Breast epithelium (tissue), 3 donors: ENCODE results near the gene SLC39A8.

ENCODE experiments used
- POLR2A ChIP-seq: fragments of 450-650 bp; IDR thresholded peaks from one replicate; pipeline ENCODE4 v1.6.1; 2016; ENCODE audit warnings: antibody characterized with exemption, mild to moderate bottlenecking, moderate library complexity
- TF ChIP-seq, protein P1 (sequence below), 3 donors: fragments of 450-650 bp; IDR thresholded peaks; one replicate each; pipeline ENCODE4 v1.5.1; 2016 to 2017; ENCODE audit warnings: antibody characterized with exemption in 3 of 3, mild to moderate bottlenecking in 3 of 3, moderate library complexity in 3 of 3

DNA sequence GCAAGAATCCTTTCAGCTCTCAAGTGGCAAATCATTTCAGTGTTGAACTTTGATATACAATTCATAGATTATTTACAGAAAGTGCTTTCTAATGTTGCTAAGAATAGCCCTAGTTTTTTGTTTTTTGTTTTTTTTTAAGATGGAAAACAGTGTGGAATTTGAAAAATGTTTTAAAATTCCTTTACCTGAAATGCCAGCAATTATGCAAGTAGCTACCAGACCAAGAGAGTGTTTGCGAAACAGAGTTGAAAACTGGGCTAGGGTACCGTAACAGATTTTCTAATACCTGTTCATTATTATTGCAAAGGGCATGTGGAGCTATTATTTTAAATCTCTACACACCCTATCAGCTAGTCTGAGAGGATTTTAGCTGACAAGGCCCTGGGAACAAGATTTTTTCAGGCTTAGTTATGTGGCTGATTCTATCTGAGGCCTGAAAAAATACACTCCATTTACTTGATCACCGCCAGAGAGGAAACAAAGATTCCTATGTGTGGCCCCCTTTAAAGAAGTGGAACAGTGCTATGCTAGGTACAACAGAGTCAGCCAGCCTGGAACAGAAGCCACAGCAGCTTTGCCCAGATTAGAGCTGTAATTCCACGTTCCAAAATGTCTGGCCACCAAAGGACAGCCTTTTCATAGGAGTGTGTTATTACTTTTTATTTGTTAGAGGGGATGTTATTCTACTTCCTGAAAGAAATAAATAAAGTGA is 46.9 kb upstream of the SLC39A8 start:
- TF ChIP-seq, protein P1, sequence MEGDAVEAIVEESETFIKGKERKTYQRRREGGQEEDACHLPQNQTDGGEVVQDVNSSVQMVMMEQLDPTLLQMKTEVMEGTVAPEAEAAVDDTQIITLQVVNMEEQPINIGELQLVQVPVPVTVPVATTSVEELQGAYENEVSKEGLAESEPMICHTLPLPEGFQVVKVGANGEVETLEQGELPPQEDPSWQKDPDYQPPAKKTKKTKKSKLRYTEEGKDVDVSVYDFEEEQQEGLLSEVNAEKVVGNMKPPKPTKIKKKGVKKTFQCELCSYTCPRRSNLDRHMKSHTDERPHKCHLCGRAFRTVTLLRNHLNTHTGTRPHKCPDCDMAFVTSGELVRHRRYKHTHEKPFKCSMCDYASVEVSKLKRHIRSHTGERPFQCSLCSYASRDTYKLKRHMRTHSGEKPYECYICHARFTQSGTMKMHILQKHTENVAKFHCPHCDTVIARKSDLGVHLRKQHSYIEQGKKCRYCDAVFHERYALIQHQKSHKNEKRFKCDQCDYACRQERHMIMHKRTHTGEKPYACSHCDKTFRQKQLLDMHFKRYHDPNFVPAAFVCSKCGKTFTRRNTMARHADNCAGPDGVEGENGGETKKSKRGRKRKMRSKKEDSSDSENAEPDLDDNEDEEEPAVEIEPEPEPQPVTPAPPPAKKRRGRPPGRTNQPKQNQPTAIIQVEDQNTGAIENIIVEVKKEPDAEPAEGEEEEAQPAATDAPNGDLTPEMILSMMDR (IDR thresholded peaks at IDR 0.05): no peak
- no peak for TF ChIP-seq POLR2A
